ENCODE measurements around the gene MMP7.

MMP7 gene

DNA sequence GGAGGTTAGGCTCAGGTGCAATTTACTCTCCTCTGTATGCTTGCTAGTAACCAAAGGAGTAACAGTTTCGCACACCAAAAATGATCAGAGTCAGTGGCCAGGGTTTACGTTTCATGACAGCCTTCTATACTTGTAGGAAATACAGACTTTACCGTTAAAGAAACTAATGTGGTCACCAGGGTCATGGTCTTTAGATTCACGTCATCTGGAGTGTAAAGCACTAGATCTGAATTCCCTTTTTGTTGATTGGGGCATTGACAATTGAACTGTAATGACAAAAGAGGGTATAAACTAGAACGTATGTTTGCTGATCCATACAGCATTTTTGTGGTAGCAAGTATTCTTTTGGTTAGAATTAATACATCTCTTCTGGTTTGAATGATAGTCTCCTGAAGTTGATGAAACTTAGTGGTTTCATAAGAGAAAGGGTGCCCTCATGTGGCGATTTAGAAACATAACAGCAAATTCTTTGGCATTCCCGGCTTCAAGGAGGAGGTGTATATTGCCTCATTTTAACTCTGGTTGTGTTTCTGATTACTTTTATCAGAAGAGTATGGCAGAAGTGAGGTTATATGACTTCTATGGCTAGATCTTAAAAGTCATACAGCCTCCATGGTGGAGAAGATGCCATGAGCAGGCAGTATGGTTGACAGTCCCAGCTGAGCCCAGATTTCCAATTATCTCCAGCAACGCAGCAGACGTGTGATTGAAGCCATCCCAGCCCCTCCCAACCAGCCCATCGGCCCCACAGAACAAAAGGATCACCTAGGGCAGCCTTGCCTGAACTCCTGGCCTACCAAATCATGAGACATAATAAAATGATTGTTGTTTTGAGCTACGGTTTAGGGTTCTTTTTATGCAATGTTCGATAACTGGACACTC lies 35.1 kb downstream of the MMP7 start:
- in situ Hi-C loops (cut with HindIII; ENCODE audit: low sequenced_read_pairs): no loop called here
- DNase-seq (ENCODE audit: low read depth, low spot score): peak; percentile 86
- no peak overlapping the region for H3K4me3 ChIP-seq (ENCODE audit: low read depth, low read length)
- peak; percentile 52 for TF ChIP-seq CTCF (IDR thresholded peaks at IDR 0.05; ENCODE audit: low read depth, low read length)

DNA sequence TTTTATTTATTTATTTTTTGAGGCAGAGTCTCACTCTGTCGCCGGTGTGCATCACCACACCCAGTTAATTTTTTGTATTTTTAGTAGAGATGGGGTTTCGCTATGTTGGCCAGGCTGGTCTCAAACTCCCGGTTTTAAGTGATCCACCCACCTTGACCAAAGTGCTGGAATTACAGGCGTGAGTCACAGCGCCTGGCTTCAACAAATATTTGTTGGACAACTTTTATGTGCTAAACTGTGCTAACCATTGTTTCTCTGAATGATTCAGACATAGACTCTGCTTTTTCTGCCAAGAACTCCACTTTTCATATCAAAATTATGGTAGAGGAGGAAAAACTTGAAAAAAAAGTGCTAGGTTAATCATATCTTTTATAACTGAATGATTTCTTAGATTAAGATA lies 36.3 kb downstream of the MMP7 start:
- DNase-seq (ENCODE audit: low read depth, low spot score): peak; percentile 76
- no peak for TF ChIP-seq CTCF (IDR thresholded peaks at IDR 0.05; ENCODE audit: low read depth, low read length)
- in situ Hi-C loops (cut with HindIII; ENCODE audit: low sequenced_read_pairs): no loop called here
- no peak overlapping the region for H3K4me3 ChIP-seq (ENCODE audit: low read depth, low read length)

DNA sequence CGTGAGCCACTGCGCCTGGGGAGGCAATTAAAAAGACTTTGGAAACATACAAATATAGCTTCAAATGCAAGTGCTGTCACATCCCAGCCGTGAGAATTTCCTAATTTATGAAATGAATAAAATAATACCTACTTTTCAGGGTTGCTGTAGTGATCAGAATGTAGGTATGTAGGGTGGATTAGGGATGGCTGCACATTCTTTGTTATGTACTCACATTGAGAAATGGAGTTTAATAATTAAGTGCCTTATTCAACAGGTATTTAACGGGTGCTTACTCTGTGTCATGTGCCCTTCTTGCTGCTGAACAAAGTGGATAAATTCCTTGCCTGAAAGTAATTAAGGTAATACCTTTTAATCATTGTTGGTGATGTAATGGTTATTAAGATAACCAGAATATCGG lies 37.0 kb downstream of the MMP7 start:
- no peak for DNase-seq (ENCODE audit: low read depth, low spot score)
- no peak for TF ChIP-seq CTCF (IDR thresholded peaks at IDR 0.05; ENCODE audit: low read depth, low read length)
- H3K4me3 ChIP-seq (ENCODE audit: low read depth, low read length): no peak overlapping the region
- in situ Hi-C loops (cut with HindIII; ENCODE audit: low sequenced_read_pairs): no loop called here

DNA sequence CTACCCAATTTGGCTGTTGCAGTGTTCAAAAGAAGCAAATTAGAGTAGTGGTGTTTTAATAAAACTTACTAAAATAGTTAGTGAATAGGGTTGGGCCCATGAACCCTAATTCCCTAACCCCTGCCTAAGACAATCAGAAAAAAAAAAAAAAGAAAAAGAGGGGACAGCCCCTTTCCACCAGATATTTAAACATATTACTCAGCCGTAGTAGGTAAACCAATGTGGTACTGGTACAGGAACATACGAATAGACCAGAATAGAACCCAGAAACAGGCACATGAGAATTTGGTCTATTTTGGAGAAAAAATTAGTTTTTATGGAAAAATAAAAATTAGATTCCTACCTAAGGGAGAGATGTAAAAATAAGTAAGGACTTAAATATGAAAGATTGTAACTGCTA lies 38.6 kb downstream of the MMP7 start:
- no peak overlapping the region for H3K4me3 ChIP-seq (ENCODE audit: low read depth, low read length)
- no peak for DNase-seq (ENCODE audit: low read depth, low spot score)
- TF ChIP-seq CTCF (IDR thresholded peaks at IDR 0.05; ENCODE audit: low read depth, low read length): no peak
- in situ Hi-C loops (cut with HindIII; ENCODE audit: low sequenced_read_pairs): no loop called here

DNA sequence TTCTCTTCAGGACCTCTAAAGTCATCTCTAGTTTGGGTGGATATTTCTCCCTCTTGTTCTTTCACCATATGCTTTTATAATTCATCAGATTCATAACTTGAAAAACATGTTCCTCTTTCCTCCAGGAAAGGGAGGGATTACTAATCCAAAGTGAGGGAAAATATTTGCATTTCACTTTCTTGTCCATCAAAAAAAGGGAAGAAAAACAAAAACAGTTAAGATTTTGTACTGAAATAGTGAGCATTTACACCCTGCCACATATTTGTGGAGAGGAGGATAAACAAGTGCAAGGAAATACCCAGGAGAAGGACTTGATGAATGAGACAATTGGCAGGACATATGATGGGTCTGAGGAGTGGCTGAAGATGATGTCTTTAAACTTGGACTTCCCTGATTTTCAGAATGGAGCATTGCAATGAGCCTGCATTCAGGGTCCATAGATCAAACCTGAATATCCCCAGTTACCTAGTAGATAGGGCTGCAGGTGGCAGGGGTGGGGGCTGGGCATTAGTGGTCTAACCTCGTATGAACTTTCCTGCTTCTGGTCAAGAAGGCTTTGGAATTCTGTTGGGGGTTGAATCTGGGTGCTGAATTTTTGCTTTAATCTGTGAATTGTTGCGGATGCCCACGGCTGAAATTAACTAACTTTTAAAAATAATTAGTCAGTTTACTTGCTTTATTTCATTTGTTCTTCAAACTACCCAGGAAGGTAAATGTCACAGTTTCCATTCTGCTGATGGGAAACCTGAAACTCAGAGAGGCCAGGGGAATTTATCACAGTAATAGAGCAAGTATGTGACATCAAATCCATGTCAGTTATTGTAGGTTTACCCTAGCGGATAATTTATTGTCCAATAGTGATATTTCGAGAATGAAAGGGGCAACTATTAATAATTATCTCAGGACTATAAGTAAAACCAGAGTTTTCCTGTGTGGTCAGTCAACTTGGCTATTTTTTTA lies 41.1 kb downstream of the MMP7 start:
- no peak overlapping the region for H3K4me3 ChIP-seq (ENCODE audit: low read depth, low read length)
- TF ChIP-seq CTCF (IDR thresholded peaks at IDR 0.05; ENCODE audit: low read depth, low read length): no peak
- in situ Hi-C loops (cut with HindIII; ENCODE audit: low sequenced_read_pairs): no loop called here
- DNase-seq (ENCODE audit: low read depth, low spot score): no peak

DNA sequence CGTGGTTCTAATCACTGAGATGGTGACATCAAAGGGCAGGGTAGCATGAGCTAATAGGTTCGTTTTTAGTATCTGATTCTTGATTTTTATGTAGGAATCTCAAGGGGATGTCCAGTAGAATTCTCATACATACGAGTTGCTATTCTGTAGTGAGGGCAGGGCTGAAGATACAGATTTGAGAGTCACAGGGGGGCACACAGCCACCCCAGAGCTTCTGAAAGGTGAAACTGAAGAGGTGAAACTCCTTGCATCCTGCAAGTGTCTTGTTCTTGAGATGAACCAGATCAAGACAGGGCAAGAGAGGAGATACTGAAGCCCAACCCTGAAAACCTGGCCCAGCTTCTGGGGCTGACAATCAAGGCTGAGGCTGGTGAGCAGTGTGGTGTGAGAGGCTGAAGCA lies 42.3 kb downstream of the MMP7 start:
- no peak for TF ChIP-seq CTCF (IDR thresholded peaks at IDR 0.05; ENCODE audit: low read depth, low read length)
- DNase-seq (ENCODE audit: low read depth, low spot score): no peak
- H3K4me3 ChIP-seq (ENCODE audit: low read depth, low read length): no peak overlapping the region
- in situ Hi-C loops (cut with HindIII; ENCODE audit: low sequenced_read_pairs): no loop called here

All from astrocyte of the spinal cord (primary cell).